ENCODE results near the gene DLST. TPM values are rescaled to one million over a fixed set of nuclear protein-coding genes. Genes with fewer than 3 reads are reported as not detected.

DLST gene
- total RNA-seq, 2 experiments from 2014 or later: 74.4 to 95.7 TPM

- DNase-seq (ENCODE audit: low spot score): no peak
- Histone ChIP-seq H3K27ac (ENCODE audit: low read depth, low read length, poor library complexity, severe bottlenecking) (no peak overlapping the region), H3K9me2 (ENCODE audit: insufficient read depth, low read length) (no peaks in the 10 kb centered on the region), H3K4me3 (ENCODE audit: low read depth, low read length, poor library complexity, severe bottlenecking) (no peak overlapping the region), H3K79me2 (ENCODE audit: insufficient read depth, low read depth, low read length) (no peaks in the 10 kb centered on the region), H3K4me2 (ENCODE audit: low read length) (no peak overlapping the region), H2AFZ (ENCODE audit: low read length) (no peak overlapping the region), H3K4me1 (ENCODE audit: insufficient read depth, low read length, poor library complexity, severe bottlenecking) (no peaks in the 10 kb centered on the region), H3K9me3 (ENCODE audit: low read length) (no peaks in the 10 kb centered on the region), H4K20me1 (ENCODE audit: insufficient read depth, low read length) (no peaks in the 10 kb centered on the region), H3K36me3 (ENCODE audit: insufficient read depth, low read length) (peaks cover 25% of the 10 kb centered on the region)
- ChIA-PET POLR2A (no interaction called here), CTCF (ENCODE audit: unreplicated experiment) (no interaction called here)
- TF ChIP-seq EZH2phosphoT487 (IDR thresholded peaks at IDR 0.05; ENCODE audit: borderline replicate concordance, low read depth, low read length): no peak
- TF ChIP-seq CTCF (conservative IDR thresholded peaks at IDR 0.05; ENCODE audit: low read length): no peak
- intact Hi-C loops (cut with micrococcal nuclease; ENCODE audit: unreplicated experiment): no loop called here
- BruUV-seq (replicated peaks): no TSS peak
Measured at GRCh38 chr14:74909501-74909900, 27.8 kb downstream of the DLST start.

- intact Hi-C loops (cut with micrococcal nuclease; ENCODE audit: unreplicated experiment): no loop called here
- no TSS peak for BruUV-seq (replicated peaks)
Measured at GRCh38 chr14:74909911-74910310, 28.2 kb downstream of the DLST start.

More at GRCh38 chr14:74909911-74910310, 28.2 kb downstream of the DLST start:
- Histone ChIP-seq H3K79me2 (ENCODE audit: insufficient read depth, low read depth, low read length) (no peaks in the 10 kb centered on the region), H2AFZ (ENCODE audit: low read length) (no peak overlapping the region), H4K20me1 (ENCODE audit: insufficient read depth, low read length) (no peaks in the 10 kb centered on the region), H3K4me1 (ENCODE audit: insufficient read depth, low read length, poor library complexity, severe bottlenecking) (no peaks in the 10 kb centered on the region), H3K27ac (ENCODE audit: low read depth, low read length, poor library complexity, severe bottlenecking) (no peak overlapping the region), H3K9me2 (ENCODE audit: insufficient read depth, low read length) (no peaks in the 10 kb centered on the region), H3K4me2 (ENCODE audit: low read length) (no peak overlapping the region), H3K4me3 (ENCODE audit: low read depth, low read length, poor library complexity, severe bottlenecking) (no peak overlapping the region), H3K36me3 (ENCODE audit: insufficient read depth, low read length) (peaks cover 21% of the 10 kb centered on the region), H3K9me3 (ENCODE audit: low read length) (no peaks in the 10 kb centered on the region)
- CTCF ChIA-PET (ENCODE audit: unreplicated experiment): interaction anchor here (0.6 kb wide), 1 partner anchor 90 kb away, joined by 3 read pairs; no protein-coding TSS in a partner anchor
- no peak for TF ChIP-seq CTCF (conservative IDR thresholded peaks at IDR 0.05; ENCODE audit: low read length)
- TF ChIP-seq EZH2phosphoT487 (IDR thresholded peaks at IDR 0.05; ENCODE audit: borderline replicate concordance, low read depth, low read length): no peak
- POLR2A ChIA-PET: no interaction called here
- no peak for DNase-seq (ENCODE audit: low spot score)

Measured in OCI-LY7 (cell line).